Endothelial cell of umbilical vein (primary cell): ENCODE data around the gene SZT2. TPM values are rescaled to one million over a fixed set of nuclear protein-coding genes. Genes with fewer than 3 reads are reported as not detected.

Source experiments
- BruUV-seq: library from RNA; stranded (reverse); fragments of 400-500 nt; replicated peaks from 2 replicates; lab custom pipeline; 2021; lab: Mats Ljungman, UMichigan
- CTCF ChIA-PET: fragments of 300-600, 350-600 bp; sonication (Branson Sonifier 250); formaldehyde crosslinking; loops from one replicate; lab custom pipeline; 2021; ENCODE audit warnings: antibody characterized with exemption, inconsistent platforms; lab: Charles Lee
- POLR2A ChIA-PET: fragments of 300-600, 350-600 bp; sonication (Branson Sonifier 250); formaldehyde crosslinking; loops from one replicate; lab custom pipeline; 2021; ENCODE audit warnings: antibody characterized with exemption, inconsistent platforms; lab: Charles Lee
- DNase-seq: peaks from one replicate; pipeline ENCODE4 v3.0.0-alpha.2; 2011; ENCODE audit warnings: low read depth, low spot score
- FAIRE-seq: peaks from 2 replicates; lab custom pipeline; 2011; peaks lifted over from hg19 to GRCh38; lab: Jason Lieb, UNC
- H2AFZ ChIP-seq: 2 replicates; pipeline ENCODE4 v1.6.0; 2012; ENCODE audit warnings: low read depth, low read length, control low read depth, inconsistent platforms
- H3K27ac ChIP-seq: 2 replicates; pipeline ENCODE4 v1.5.1; 2011; ENCODE audit warnings: low read depth, mild to moderate bottlenecking, control low read depth, low read length, moderate library complexity; ENCODE audit not compliant: insufficient read depth
- H3K27me3 ChIP-seq, 2 experiments: 2 replicates each; pipeline versions ENCODE4 v1.6.0 to v1.6.1; 2011; ENCODE audit warnings: low read length in 2 of 2, mixed read lengths in 1 of 2; ENCODE audit not compliant: control insufficient read depth in 2 of 2, insufficient read depth in 2 of 2
- H3K36me3 ChIP-seq, 2 experiments: 2 replicates in 1 of 2; 3 replicates in 1 of 2; pipeline ENCODE4 v1.5.1; 2011; ENCODE audit warnings: low read length in 2 of 2, mild to moderate bottlenecking in 1 of 2, moderate library complexity in 1 of 2; ENCODE audit not compliant: control insufficient read depth in 2 of 2, insufficient read depth in 2 of 2; ENCODE audit errors: extremely low read depth in 1 of 2
- H3K4me1 ChIP-seq: 3 replicates; pipeline ENCODE4 v1.5.1; 2011; ENCODE audit warnings: mild to moderate bottlenecking, low read length; ENCODE audit not compliant: control insufficient read depth, insufficient read depth; ENCODE audit errors: extremely low read depth
- H3K4me2 ChIP-seq: 2 replicates; pipeline ENCODE4 v1.6.1; 2011; ENCODE audit warnings: low read length, control low read depth, mixed read lengths; ENCODE audit not compliant: insufficient read depth
- H3K4me3 ChIP-seq, 3 experiments: fragments of 200-600 bp in 1 of 3; sonication (generic), shearing (Covaris generic) in 1 of 3; replicated peaks in 1 of 3; 2 replicates each; pipeline ENCODE4 v1.5.1; 2011 to 2016; ENCODE audit warnings: control low read depth in 3 of 3, low read length in 3 of 3, mild to moderate bottlenecking in 2 of 3, inconsistent platforms in 1 of 3, low read depth in 1 of 3, moderate library complexity in 1 of 3; ENCODE audit not compliant: insufficient read depth in 1 of 3
- H3K79me2 ChIP-seq: 2 replicates; pipeline ENCODE4 v1.6.0; 2012; ENCODE audit warnings: low read length, inconsistent platforms; ENCODE audit not compliant: control insufficient read depth, insufficient read depth
- H3K9ac ChIP-seq: replicated peaks from 2 replicates; pipeline ENCODE3; 2011; ENCODE audit warnings: low read length, control low read depth; ENCODE audit not compliant: insufficient read depth; ENCODE audit errors: extremely low read depth
- H3K9me1 ChIP-seq: replicated peaks from 3 replicates; pipeline ENCODE4 v1.6.0; 2011; ENCODE audit warnings: mild to moderate bottlenecking, low read length; ENCODE audit not compliant: control insufficient read depth, insufficient read depth; ENCODE audit errors: extremely low read depth
- H3K9me3 ChIP-seq: replicated peaks from 2 replicates; pipeline ENCODE4 v1.5.1; 2012; ENCODE audit warnings: low read length, inconsistent platforms; ENCODE audit not compliant: control insufficient read depth, insufficient read depth
- H4K20me1 ChIP-seq: replicated peaks from 2 replicates; pipeline ENCODE3; 2011; ENCODE audit warnings: mild to moderate bottlenecking, low read length; ENCODE audit not compliant: control insufficient read depth, insufficient read depth; ENCODE audit errors: extremely low read depth
- EZH2 ChIP-seq: IDR thresholded peaks from 2 replicates; pipeline ENCODE4 v1.6.1; 2012; ENCODE audit warnings: borderline replicate concordance, low read depth, mild to moderate bottlenecking, moderate library complexity, low read length, inconsistent platforms; ENCODE audit not compliant: severe bottlenecking
- FOS ChIP-seq: IDR thresholded peaks from 2 replicates; pipeline ENCODE4 v1.6.1; 2011; ENCODE audit warnings: mild to moderate bottlenecking, low read length, moderate library complexity, borderline replicate concordance; ENCODE audit not compliant: insufficient read depth
- GATA2 ChIP-seq: IDR thresholded peaks from 2 replicates; pipeline ENCODE4 v1.7.0; 2011; ENCODE audit warnings: low read depth, mild to moderate bottlenecking, moderate library complexity, mixed read lengths, low read length; ENCODE audit not compliant: insufficient read length, insufficient read depth
- JUN ChIP-seq: IDR thresholded peaks from 2 replicates; pipeline ENCODE4 v1.6.1; 2011; ENCODE audit warnings: borderline replicate concordance, low read depth; ENCODE audit not compliant: insufficient read length, insufficient read depth
- MYC ChIP-seq: IDR thresholded peaks from one replicate; pipeline ENCODE4 v1.6.1; 2011; ENCODE audit warnings: mild to moderate bottlenecking, low read depth, low read length
- POLR2A ChIP-seq: IDR thresholded peaks from 2 replicates; pipeline ENCODE4 v1.6.1; 2012; ENCODE audit warnings: low read depth, mild to moderate bottlenecking, control low read depth, low read length
- POLR2AphosphoS5 ChIP-seq: IDR thresholded peaks from 2 replicates; pipeline ENCODE4 v1.6.1; 2012; ENCODE audit warnings: low read depth, mild to moderate bottlenecking, control low read depth, low read length, moderate library complexity; ENCODE audit not compliant: insufficient read depth
- dilution Hi-C: fragments of 300-500 bp; cut with MboI; formaldehyde crosslinking; loops from one replicate; pipeline ENCODE4 v1.15.0; 2019; ENCODE audit warnings: low sequenced_read_pairs; ENCODE audit not compliant: extremely low pct_ligation_motif_present
- intact Hi-C: fragments of 100-400 bp; cut with micrococcal nuclease; formaldehyde crosslinking; loops from one replicate; pipeline ENCODE4 v1.10.0; 2022
- polyA plus RNA-seq, 4 experiments: library from polyadenylated mRNA; depleted of rRNA in 3 of 4; stranded (reverse) in 3 of 4; unstranded in 1 of 4; fragments of >200 nt; gene quantifications; 2 replicates each; pipeline versions ENCODE4 v1.2.1 to v1.2.3, GENCODE V29; 2011 to 2012; ENCODE audit warnings: missing spikeins in 1 of 4
- total RNA-seq: library from RNA; stranded (reverse); gene quantifications from 2 replicates; pipeline ENCODE4 v1.2.3, GENCODE V29; 2021
- TF ChIP-seq, protein P1 (sequence below): IDR thresholded peaks from 2 replicates; pipeline ENCODE4 v1.6.1; 2011; ENCODE audit not compliant: insufficient read depth, insufficient read length
- TF ChIP-seq, protein P2 (sequence below), 2 donors: IDR thresholded peaks; 1 replicate in 1 of 2; 2 replicates in 1 of 2; pipeline ENCODE4 v1.5.1; 2011; ENCODE audit warnings: low read length in 2 of 2, mild to moderate bottlenecking in 2 of 2, moderate library complexity in 2 of 2, control low read depth in 1 of 2, inconsistent platforms in 1 of 2, low read depth in 1 of 2; ENCODE audit not compliant: insufficient read depth in 1 of 2; ENCODE audit errors: extremely low read depth in 1 of 2

Gene SZT2
- total and polyA plus RNA-seq, 2 donors (not counting 3 experiments of a cell fraction or from before 2014, with no cell fraction given) = 11.4 to 49.9 TPM

DNA sequence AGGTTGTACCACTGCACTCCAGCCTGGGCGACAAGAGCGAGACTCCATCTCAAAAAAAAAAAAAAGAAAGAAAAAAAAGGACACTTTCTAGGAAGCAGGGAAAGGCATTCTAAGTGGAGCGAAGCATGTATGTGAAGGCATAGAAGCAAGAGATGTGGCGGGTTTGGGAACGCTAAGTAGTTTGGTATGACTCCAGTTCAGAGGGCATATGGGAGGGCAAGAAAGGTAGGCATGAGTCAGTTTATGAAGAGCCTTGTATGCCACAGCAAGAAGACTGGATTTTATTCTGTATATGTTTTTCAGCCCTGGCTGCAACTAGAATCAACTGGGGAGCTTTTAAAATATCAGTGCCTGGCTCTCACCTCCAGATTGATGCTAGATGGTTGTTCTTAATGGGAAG is 17.5 kb upstream of the SZT2 start:
- peaks cover 32% of the 10 kb centered on the region for H3K4me1 ChIP-seq
- H3K9me1 ChIP-seq = no peaks in the 10 kb centered on the region
- FAIRE-seq (peak; percentile 83), DNase-seq (peak; percentile 12)
- H3K27me3 ChIP-seq = no peaks in the 10 kb centered on the region
- no peak overlapping the region for H3K4me3 ChIP-seq
- H4K20me1 ChIP-seq = no peaks in the 10 kb centered on the region
- TF ChIP-seq MYC (no peak), GATA2 (no peak), FOS (no peak), EZH2 (no peak), POLR2AphosphoS5 (no peak), JUN (no peak), POLR2A (no peak)
- TF ChIP-seq, protein P1, sequence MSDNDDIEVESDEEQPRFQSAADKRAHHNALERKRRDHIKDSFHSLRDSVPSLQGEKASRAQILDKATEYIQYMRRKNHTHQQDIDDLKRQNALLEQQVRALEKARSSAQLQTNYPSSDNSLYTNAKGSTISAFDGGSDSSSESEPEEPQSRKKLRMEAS = no peak
- TF ChIP-seq, protein P2, sequence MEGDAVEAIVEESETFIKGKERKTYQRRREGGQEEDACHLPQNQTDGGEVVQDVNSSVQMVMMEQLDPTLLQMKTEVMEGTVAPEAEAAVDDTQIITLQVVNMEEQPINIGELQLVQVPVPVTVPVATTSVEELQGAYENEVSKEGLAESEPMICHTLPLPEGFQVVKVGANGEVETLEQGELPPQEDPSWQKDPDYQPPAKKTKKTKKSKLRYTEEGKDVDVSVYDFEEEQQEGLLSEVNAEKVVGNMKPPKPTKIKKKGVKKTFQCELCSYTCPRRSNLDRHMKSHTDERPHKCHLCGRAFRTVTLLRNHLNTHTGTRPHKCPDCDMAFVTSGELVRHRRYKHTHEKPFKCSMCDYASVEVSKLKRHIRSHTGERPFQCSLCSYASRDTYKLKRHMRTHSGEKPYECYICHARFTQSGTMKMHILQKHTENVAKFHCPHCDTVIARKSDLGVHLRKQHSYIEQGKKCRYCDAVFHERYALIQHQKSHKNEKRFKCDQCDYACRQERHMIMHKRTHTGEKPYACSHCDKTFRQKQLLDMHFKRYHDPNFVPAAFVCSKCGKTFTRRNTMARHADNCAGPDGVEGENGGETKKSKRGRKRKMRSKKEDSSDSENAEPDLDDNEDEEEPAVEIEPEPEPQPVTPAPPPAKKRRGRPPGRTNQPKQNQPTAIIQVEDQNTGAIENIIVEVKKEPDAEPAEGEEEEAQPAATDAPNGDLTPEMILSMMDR (IDR thresholded peaks at IDR 0.05; ENCODE audit: extremely low read depth in 1 of 2, insufficient read depth in 1 of 2, low read depth in 1 of 2, low read length in 2 of 2) = no peak
- peak overlapping the region; percentile 81 for H3K27ac ChIP-seq
- no peaks in the 10 kb centered on the region for H3K36me3 ChIP-seq
- CTCF ChIA-PET = interaction anchor here (2.2 kb wide), 1 partner anchor 42 kb away, joined by 6 read pairs; no protein-coding TSS in a partner anchor
- no peak overlapping the region for H3K4me2 ChIP-seq
- intact Hi-C loops = loop anchor here (2.0 kb wide), 1 partner anchor 71 kb away; the partner anchor contains the start of gene TIE1
- no TSS peak for BruUV-seq
- H3K9me3 ChIP-seq = no peaks in the 10 kb centered on the region
- peaks cover 19% of the 10 kb centered on the region for H3K79me2 ChIP-seq
- no peak overlapping the region for H2AFZ ChIP-seq
- POLR2A ChIA-PET = no interaction called here
- dilution Hi-C loops = no loop called here
- H3K9ac ChIP-seq = no peak overlapping the region
